Skeletal muscle satellite cell (primary cell): ENCODE data around the gene CDH6.

ENCODE experiments used
- H3K27me3 ChIP-seq: 2 replicates; pipeline ENCODE4 v1.7.0; 2013; ENCODE audit warnings: low read length; ENCODE audit not compliant: control insufficient read depth, insufficient read depth
- H3K36me3 ChIP-seq: 2 replicates; pipeline ENCODE4 v1.7.0; 2013; ENCODE audit warnings: mild to moderate bottlenecking, control low read depth, low read length; ENCODE audit not compliant: insufficient read depth
- H3K4me1 ChIP-seq: 2 replicates; pipeline ENCODE4 v1.7.0; 2013; ENCODE audit warnings: low read length; ENCODE audit not compliant: control insufficient read depth, insufficient read depth
- H3K4me2 ChIP-seq: 2 replicates; pipeline ENCODE4 v1.7.0; 2013; ENCODE audit warnings: mild to moderate bottlenecking, low read length
- H3K4me3 ChIP-seq: 2 replicates; pipeline ENCODE4 v1.7.0; 2013; ENCODE audit warnings: low read length
- H3K9ac ChIP-seq: 2 replicates; pipeline ENCODE4 v1.7.0; 2013; ENCODE audit warnings: mild to moderate bottlenecking, low read depth, low read length, moderate library complexity
- H3K9me3 ChIP-seq: replicated peaks from 2 replicates; pipeline ENCODE4 v1.7.0; 2013; ENCODE audit warnings: mild to moderate bottlenecking, control low read depth, low read length

The CDH6 gene

GRCh38 chr5:31226651-31227050 is 33.2 kb downstream of the CDH6 start:
- Histone ChIP-seq H3K27me3 (peaks cover 8% of the 10 kb centered on the region), H3K9ac (no peak overlapping the region), H3K4me2 (no peak overlapping the region), H3K36me3 (no peaks in the 10 kb centered on the region), H3K9me3 (no peaks in the 10 kb centered on the region), H3K4me3 (no peak overlapping the region), H3K4me1 (no peaks in the 10 kb centered on the region)

DNA sequence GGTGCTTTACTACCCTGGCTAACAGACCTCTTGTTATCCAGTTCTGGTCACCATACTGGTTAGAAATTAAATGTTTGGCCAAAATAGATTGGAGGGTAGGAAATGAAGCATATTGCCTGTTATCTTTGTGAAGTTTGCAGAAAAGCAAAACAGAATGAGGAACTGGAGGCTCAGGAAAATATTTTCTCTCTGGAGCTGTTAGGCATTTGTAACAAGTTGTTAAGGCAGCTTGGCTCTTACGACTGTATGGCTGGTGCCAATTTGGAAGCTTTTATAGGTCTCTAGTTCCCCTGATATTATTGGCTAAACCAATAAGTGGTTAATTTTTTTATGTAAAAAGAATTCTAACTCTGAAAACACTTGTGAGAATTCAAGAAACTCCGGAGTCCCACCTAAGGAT is 35.8 kb downstream of the CDH6 start:
- Histone ChIP-seq H3K4me1 (no peaks in the 10 kb centered on the region), H3K36me3 (no peaks in the 10 kb centered on the region), H3K9ac (no peak overlapping the region), H3K4me2 (no peak overlapping the region), H3K4me3 (no peak overlapping the region), H3K9me3 (no peaks in the 10 kb centered on the region), H3K27me3 (no peaks in the 10 kb centered on the region)

GRCh38 chr5:31231177-31231838 is 37.8 kb downstream of the CDH6 start:
- Histone ChIP-seq H3K4me1 (no peaks in the 10 kb centered on the region), H3K4me3 (no peak overlapping the region), H3K27me3 (no peaks in the 10 kb centered on the region), H3K4me2 (peak overlapping the region; percentile 18), H3K9ac (no peak overlapping the region), H3K36me3 (no peaks in the 10 kb centered on the region), H3K9me3 (no peaks in the 10 kb centered on the region)

- Histone ChIP-seq H3K9me3 (no peaks in the 10 kb centered on the region), H3K9ac (no peak overlapping the region), H3K36me3 (no peaks in the 10 kb centered on the region), H3K4me3 (no peak overlapping the region), H3K27me3 (no peaks in the 10 kb centered on the region), H3K4me1 (no peaks in the 10 kb centered on the region), H3K4me2 (no peak overlapping the region)
Observed at GRCh38 chr5:31232273-31232888, 38.9 kb downstream of the CDH6 start.

DNA sequence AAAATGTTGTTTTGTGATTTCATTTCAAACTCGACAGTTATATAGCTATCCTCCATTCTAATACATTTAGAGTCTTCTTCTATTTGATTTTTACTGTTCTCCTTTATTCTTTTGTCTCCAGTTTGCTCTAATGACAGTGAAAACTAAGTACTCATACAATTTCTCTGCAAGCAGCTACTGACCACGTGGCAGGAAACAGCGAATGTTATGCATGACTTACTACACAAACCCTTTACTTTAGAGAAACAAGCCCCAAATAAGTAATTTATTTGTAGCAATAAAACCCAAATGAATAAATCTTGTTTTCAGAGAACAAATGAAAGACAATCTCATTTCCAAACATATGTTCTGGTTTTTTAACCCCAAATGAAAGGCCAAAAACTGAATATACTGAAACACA is 41.9 kb downstream of the CDH6 start:
- no peak overlapping the region for H3K4me2 ChIP-seq
- H3K9me3 ChIP-seq = no peaks in the 10 kb centered on the region
- no peak overlapping the region for H3K9ac ChIP-seq
- H3K4me3 ChIP-seq = no peak overlapping the region
- no peaks in the 10 kb centered on the region for H3K27me3 ChIP-seq
- no peaks in the 10 kb centered on the region for H3K4me1 ChIP-seq
- no peaks in the 10 kb centered on the region for H3K36me3 ChIP-seq

GRCh38 chr5:31236339-31236738 is 42.9 kb downstream of the CDH6 start:
- Histone ChIP-seq H3K36me3 (no peaks in the 10 kb centered on the region), H3K9me3 (no peaks in the 10 kb centered on the region), H3K9ac (no peak overlapping the region), H3K4me1 (no peaks in the 10 kb centered on the region), H3K4me2 (no peak overlapping the region), H3K4me3 (no peak overlapping the region), H3K27me3 (no peaks in the 10 kb centered on the region)

GRCh38 chr5:31237174-31237573 is 43.7 kb downstream of the CDH6 start:
- no peak overlapping the region for H3K9ac ChIP-seq
- no peaks in the 10 kb centered on the region for H3K4me1 ChIP-seq
- no peaks in the 10 kb centered on the region for H3K9me3 ChIP-seq
- H3K27me3 ChIP-seq = no peaks in the 10 kb centered on the region
- no peak overlapping the region for H3K4me3 ChIP-seq
- H3K36me3 ChIP-seq = no peaks in the 10 kb centered on the region
- no peak overlapping the region for H3K4me2 ChIP-seq

DNA sequence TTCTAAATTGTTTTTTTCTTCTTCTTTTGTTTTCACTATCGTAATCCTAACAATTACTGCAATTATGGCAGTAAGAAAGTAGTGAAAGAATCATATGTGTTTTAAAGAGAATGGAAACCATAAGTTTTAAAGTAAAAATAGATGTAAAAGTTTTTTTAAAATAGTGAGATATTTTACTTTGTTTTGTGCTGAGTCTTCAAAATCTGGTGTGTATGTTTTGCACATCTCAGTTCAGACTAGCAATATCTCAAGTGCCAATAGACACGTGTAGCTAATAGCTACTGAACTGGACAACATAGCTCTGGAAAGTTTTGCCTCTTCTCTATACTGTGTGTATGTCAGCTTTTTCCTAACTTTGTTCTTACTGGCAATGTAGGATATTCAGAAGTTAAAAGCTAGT is 45.0 kb downstream of the CDH6 start:
- H3K9ac ChIP-seq = no peak overlapping the region
- no peaks in the 10 kb centered on the region for H3K4me1 ChIP-seq
- H3K27me3 ChIP-seq = no peaks in the 10 kb centered on the region
- no peaks in the 10 kb centered on the region for H3K9me3 ChIP-seq
- no peaks in the 10 kb centered on the region for H3K36me3 ChIP-seq
- H3K4me2 ChIP-seq = no peak overlapping the region
- no peak overlapping the region for H3K4me3 ChIP-seq

DNA sequence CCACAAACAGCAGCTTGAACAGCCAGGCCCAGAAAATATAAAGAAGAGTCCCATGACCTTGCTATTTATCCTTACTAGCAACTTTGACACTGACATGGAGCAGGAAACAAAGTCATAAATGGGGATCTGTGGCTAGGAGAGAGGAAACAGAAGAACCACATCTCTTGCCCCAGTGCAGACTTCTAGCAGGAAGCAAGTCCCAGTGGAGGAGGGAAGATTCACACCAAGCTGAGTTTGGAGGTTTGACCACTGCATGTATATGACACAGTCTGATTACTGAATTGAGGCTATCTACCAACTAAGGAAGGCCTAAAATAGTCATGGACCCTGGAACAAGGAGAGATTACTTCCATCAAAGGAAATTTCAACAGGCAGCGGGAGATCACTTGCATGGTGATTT is 51.4 kb downstream of the CDH6 start:
- Histone ChIP-seq H3K9ac (no peak overlapping the region), H3K9me3 (no peaks in the 10 kb centered on the region), H3K4me1 (no peaks in the 10 kb centered on the region), H3K4me2 (no peak overlapping the region), H3K27me3 (peaks cover 6% of the 10 kb centered on the region), H3K4me3 (no peak overlapping the region), H3K36me3 (no peaks in the 10 kb centered on the region)

DNA sequence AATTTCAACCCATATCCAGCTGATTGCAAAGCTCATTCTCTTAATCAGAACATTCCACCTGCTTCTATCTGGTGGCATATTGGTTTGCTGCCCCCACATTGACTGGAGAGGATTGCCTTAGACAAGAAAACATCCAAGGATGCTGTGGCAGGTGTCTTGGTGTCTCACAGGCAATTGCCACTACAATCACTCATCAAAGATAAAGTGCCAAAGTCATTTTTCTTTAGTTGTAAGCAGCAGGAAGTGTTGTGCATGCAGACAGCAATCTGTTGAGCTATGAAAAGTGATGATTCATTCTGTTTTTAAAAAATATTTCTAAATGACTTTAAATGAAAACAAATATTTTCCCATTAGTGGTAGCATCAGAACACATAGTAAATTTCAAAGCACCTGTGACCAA is 53.9 kb downstream of the CDH6 start:
- Histone ChIP-seq H3K27me3 (peaks cover 6% of the 10 kb centered on the region), H3K9ac (no peak overlapping the region), H3K4me2 (no peak overlapping the region), H3K4me3 (no peak overlapping the region), H3K9me3 (no peaks in the 10 kb centered on the region), H3K36me3 (no peaks in the 10 kb centered on the region), H3K4me1 (no peaks in the 10 kb centered on the region)

- H3K4me3 ChIP-seq = no peak overlapping the region
- H3K9ac ChIP-seq = no peak overlapping the region
- H3K36me3 ChIP-seq = no peaks in the 10 kb centered on the region
- no peaks in the 10 kb centered on the region for H3K4me1 ChIP-seq
- H3K4me2 ChIP-seq = no peak overlapping the region
- H3K9me3 ChIP-seq = no peaks in the 10 kb centered on the region
- peaks cover 6% of the 10 kb centered on the region for H3K27me3 ChIP-seq
Observed at GRCh38 chr5:31250201-31250600, 56.7 kb downstream of the CDH6 start.

- H3K4me1 ChIP-seq = no peaks in the 10 kb centered on the region
- peaks cover 6% of the 10 kb centered on the region for H3K27me3 ChIP-seq
- no peak overlapping the region for H3K4me2 ChIP-seq
- no peak overlapping the region for H3K4me3 ChIP-seq
- no peak overlapping the region for H3K9ac ChIP-seq
- H3K36me3 ChIP-seq = no peaks in the 10 kb centered on the region
- no peaks in the 10 kb centered on the region for H3K9me3 ChIP-seq
Observed at GRCh38 chr5:31251032-31251431, 57.5 kb downstream of the CDH6 start.
